H1 (cell line): ENCODE measurements around the gene CNNM2. TPM values are rescaled to one million over a fixed set of nuclear protein-coding genes. Genes with fewer than 3 reads are reported as not detected.

Experiments
- CBX8 ChIP-seq: fragments of 300-800, 300-1000 bp; sonication (generic); IDR thresholded peaks from 2 replicates; pipeline ENCODE4 v1.7.1; 2016; ENCODE audit warnings: low read depth, low read length, borderline replicate concordance
- CEBPB ChIP-seq: IDR thresholded peaks from 2 replicates; pipeline ENCODE4 v1.6.1; 2012; ENCODE audit warnings: low read depth, low read length
- CHD2 ChIP-seq: IDR thresholded peaks from 2 replicates; pipeline ENCODE4 v1.6.1; 2012; ENCODE audit warnings: low read length, improper control_type of control experiment
- FOSL1 ChIP-seq: IDR thresholded peaks from 2 replicates; pipeline ENCODE4 v1.6.1; 2011; ENCODE audit warnings: mild to moderate bottlenecking, low read depth, low read length, moderate library complexity; ENCODE audit not compliant: insufficient read depth
- NRF1 ChIP-seq: IDR thresholded peaks from 2 replicates; pipeline ENCODE4 v1.6.1; 2011; ENCODE audit warnings: mild to moderate bottlenecking, low read depth, low read length, improper control_type of control experiment
- YY1 ChIP-seq: IDR thresholded peaks from 2 replicates; pipeline ENCODE4 v1.6.1; 2011; ENCODE audit warnings: low read depth, mild to moderate bottlenecking, low read length
- polyA plus RNA-seq, 7 experiments: library from polyadenylated mRNA; depleted of rRNA in 3 of 7; stranded (reverse) in 5 of 7; unstranded in 2 of 7; fragments of >200 nt in 5 of 7; fragments of 200-250 nt in 2 of 7; gene quantifications; 1 replicate in 5 of 7; 2 replicates in 1 of 7; 4 replicates in 1 of 7; pipeline versions ENCODE4 v1.2.1 to v1.2.3, GENCODE V29; 2011 to 2013; ENCODE audit warnings: missing spikeins in 2 of 7, mixed read lengths in 2 of 7
- total RNA-seq: library from RNA; stranded (reverse); fragmentation: NEBNext Ultra II Directional; extraction: Animal tissue kit (Norgen Biotek cat#: 25700); gene quantifications from 2 replicates; pipeline ENCODE4 v1.2.1, GENCODE V29; 2021
- TF ChIP-seq, protein P1 (sequence below): IDR thresholded peaks from 2 replicates; pipeline ENCODE4 v1.6.1; 2011; ENCODE audit warnings: low read depth, mild to moderate bottlenecking, low read length; ENCODE audit not compliant: insufficient read depth
- TF ChIP-seq, protein P2 (sequence below): IDR thresholded peaks from 2 replicates; pipeline ENCODE4 v1.6.1; 2011; ENCODE audit warnings: low read length, improper control_type of control experiment

CNNM2 gene
- total and polyA plus RNA-seq, 2 of the 8 experiments (the other 6 are each of a cell fraction or from before 2014, with no cell fraction given) = 7.3 to 23.6 TPM

DNA sequence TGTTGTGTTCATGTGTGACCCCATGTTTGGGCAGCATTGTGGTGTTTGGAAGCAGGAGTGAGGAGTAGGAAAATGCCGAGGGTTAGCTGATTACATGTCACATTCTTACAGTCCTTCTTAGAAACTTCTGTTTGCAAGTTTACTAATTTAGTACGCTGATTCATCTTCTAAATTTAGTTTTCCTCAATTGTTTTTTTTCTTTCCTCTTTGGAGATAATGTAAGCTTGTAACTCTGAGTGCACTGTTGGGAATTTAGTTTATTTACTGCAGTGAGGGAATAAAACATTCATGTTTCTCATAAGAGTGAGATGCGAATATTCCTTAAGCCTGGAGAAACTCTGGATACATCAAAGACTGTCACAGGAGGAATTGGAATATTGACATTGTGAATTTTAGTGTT, 139.9 kb downstream of the CNNM2 start (continued):
- TF ChIP-seq, protein P1, sequence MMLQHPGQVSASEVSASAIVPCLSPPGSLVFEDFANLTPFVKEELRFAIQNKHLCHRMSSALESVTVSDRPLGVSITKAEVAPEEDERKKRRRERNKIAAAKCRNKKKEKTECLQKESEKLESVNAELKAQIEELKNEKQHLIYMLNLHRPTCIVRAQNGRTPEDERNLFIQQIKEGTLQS = no peak
- no peak for TF ChIP-seq CBX8
- TF ChIP-seq YY1 = no peak
- no peak for TF ChIP-seq CEBPB
- no peak for TF ChIP-seq NRF1
- TF ChIP-seq FOSL1 = no peak
- TF ChIP-seq, protein P2, sequence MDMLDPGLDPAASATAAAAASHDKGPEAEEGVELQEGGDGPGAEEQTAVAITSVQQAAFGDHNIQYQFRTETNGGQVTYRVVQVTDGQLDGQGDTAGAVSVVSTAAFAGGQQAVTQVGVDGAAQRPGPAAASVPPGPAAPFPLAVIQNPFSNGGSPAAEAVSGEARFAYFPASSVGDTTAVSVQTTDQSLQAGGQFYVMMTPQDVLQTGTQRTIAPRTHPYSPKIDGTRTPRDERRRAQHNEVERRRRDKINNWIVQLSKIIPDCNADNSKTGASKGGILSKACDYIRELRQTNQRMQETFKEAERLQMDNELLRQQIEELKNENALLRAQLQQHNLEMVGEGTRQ = no peak
- TF ChIP-seq CHD2 = no peak
